Measurements from ENCODE around the gene DDT. TPM values are rescaled to one million over a fixed set of nuclear protein-coding genes. Genes with fewer than 3 reads are reported as not detected.

Gene DDT
- 99.3 to 172 TPM (median 158 TPM) in 5 replicates for total RNA-seq (2022; extraction: Qiagen RNA extraction)

GRCh38 chr22:23974345-23974744 is at the start of gene DDT:
TSS of gene DDT (minus strand) at chr22:23974441. CDS start at chr22:23974414, 27 bp downstream.

DNA sequence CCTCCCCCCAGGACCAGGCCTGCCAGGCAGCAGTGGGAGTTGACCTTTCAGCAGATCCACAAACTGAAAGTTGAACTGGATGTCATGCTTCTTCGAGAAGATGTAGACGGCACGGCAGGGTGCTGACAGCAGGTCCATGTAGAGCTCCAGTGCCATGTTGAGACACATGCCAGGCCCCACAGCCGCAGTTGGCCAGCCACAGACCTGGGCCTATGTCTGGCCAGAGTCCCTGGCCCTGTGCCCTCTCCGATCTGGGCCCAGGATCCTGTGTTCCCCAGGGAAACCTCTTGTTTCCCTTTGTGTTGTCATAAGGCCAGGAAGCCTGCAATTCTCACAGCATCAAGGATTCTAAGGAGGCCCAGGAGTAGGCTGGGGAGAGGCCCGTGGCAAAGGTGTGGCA is 31.0 kb upstream of the DDT start, which contains the start of gene GSTT4:
Gene GSTT4, minus strand, starts transcription at position 253 of the 400 bp plus-strand sequence. Its CDS starts 97 bp downstream, at position 156.

GRCh38 chr22:23979557-23980240 is 5.5 kb upstream of the DDT start, which contains the start of gene GSTT2:
TSS of gene GSTT2 (plus strand) at chr22:23980134.

GRCh38 chr22:23966568-23966967 is 7.7 kb downstream of the DDT start, which contains the start of gene DDTL:
TSS of gene DDTL (plus strand) at chr22:23966888. CDS start at chr22:23966915, 27 bp downstream.

GRCh38 chr22:23961084-23961771 is 13.0 kb downstream of the DDT start, which contains the start of gene GSTT2B:
TSS of gene GSTT2B (minus strand) at chr22:23961195. CDS start at chr22:23961131, 64 bp downstream.

Other genes starting within 250 kb of the DDT start
- 0.75 to 1.6 TPM (median 1.0 TPM) in 5 replicates for gene ZNF70, start 223.3 kb downstream of the DDT start, total RNA-seq (2022; extraction: Qiagen RNA extraction)
- gene VPREB3, start 220.0 kb downstream of the DDT start, total RNA-seq (2022; extraction: Qiagen RNA extraction), result 0.45 to 1.2 TPM (median 1.1 TPM) in 5 replicates
- gene C22orf15, start 211.5 kb downstream of the DDT start, total RNA-seq (2022; extraction: Qiagen RNA extraction), result not detected in 5 replicates
- 67.1 to 200 TPM (median 191 TPM) in 5 replicates for gene CHCHD10, start 206.5 kb downstream of the DDT start, total RNA-seq (2022; extraction: Qiagen RNA extraction)
- gene MMP11, start 201.6 kb downstream of the DDT start, total RNA-seq (2022; extraction: Qiagen RNA extraction), result 0.23 to 0.46 TPM (median 0.37 TPM) in 5 replicates
- 48.9 to 57.6 TPM (median 51.3 TPM) in 5 replicates for gene SMARCB1, start 187.5 kb downstream of the DDT start, total RNA-seq (2022; extraction: Qiagen RNA extraction)
- gene DERL3, start 135.4 kb downstream of the DDT start, total RNA-seq (2022; extraction: Qiagen RNA extraction), result 0.16 to 0.71 TPM (median 0.55 TPM) in 5 replicates
- gene SLC2A11, start 116.6 kb downstream of the DDT start, total RNA-seq (2022; extraction: Qiagen RNA extraction), result 8.4 to 10.4 TPM (median 9.8 TPM) in 5 replicates
- gene MIF, start 80.1 kb downstream of the DDT start, total RNA-seq (2022; extraction: Qiagen RNA extraction), result 412 to 972 TPM (median 905 TPM) in 5 replicates
- gene GSTT2B, start 13.2 kb downstream of the DDT start, total RNA-seq (2022; extraction: Qiagen RNA extraction), result 0.22 to 0.36 TPM (median 0.33 TPM) in 5 replicates
- 1.6 to 1.9 TPM (median 1.7 TPM) in 5 replicates for gene DDTL, start 7.6 kb downstream of the DDT start, total RNA-seq (2022; extraction: Qiagen RNA extraction)
- gene GSTT2, start 5.7 kb upstream of the DDT start, total RNA-seq (2022; extraction: Qiagen RNA extraction), result 0.13 to 0.15 TPM in 2 of 5 replicates, not detected in the others
- not detected in 5 replicates for gene GSTT4, start 31.0 kb upstream of the DDT start, total RNA-seq (2022; extraction: Qiagen RNA extraction)
- 29.0 to 37.3 TPM (median 32.8 TPM) in 5 replicates for gene CABIN1, start 36.9 kb upstream of the DDT start, total RNA-seq (2022; extraction: Qiagen RNA extraction)
- 63.9 to 79.0 TPM (median 75.3 TPM) in 5 replicates for gene SUSD2, start 207.0 kb upstream of the DDT start, total RNA-seq (2022; extraction: Qiagen RNA extraction)